ENCODE data around the gene CFAP161.
A peak's percentile ranks its signal among the peaks of the same experiment; 100 is the strongest.

The CFAP161 gene

GRCh38 chr15:81178365-81178764 is 44.3 kb downstream of the CFAP161 start:
- DNase-seq (ENCODE audit: low read depth), result no peak

DNA sequence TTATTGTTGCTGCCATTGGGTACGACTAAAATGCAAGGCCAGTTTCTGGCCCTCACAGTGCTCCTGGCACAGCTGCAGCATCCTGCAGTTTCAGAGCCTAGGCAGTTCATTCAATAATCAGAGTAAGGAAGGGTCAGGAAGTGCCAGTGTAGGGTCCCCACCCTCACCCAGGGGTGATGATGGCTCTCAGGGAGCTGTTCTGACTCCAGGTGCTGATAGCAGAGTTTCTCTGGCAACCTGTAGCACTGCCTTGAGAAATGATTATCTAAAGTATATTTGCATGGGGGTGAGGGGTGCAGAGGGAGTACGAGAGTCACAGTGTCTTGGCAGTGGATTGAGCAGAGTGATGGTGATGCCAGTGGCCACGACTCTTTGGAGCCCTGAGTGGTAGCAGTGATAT is 47.1 kb downstream of the CFAP161 start:
- no peak for TF ChIP-seq CTCF (IDR thresholded peaks at IDR 0.05; ENCODE audit: low read length, missing control alignments)
- H3K4me3 ChIP-seq (replicated peaks; ENCODE audit: low read depth, low read length), result no peak overlapping the region
- DNase-seq (ENCODE audit: low read depth), result no peak

More at GRCh38 chr15:81178365-81178764, 44.3 kb downstream of the CFAP161 start:
- H3K4me3 ChIP-seq (replicated peaks; ENCODE audit: low read depth, low read length), result no peak overlapping the region
- no peak for TF ChIP-seq CTCF (IDR thresholded peaks at IDR 0.05; ENCODE audit: low read length, missing control alignments)

- no peak overlapping the region for H3K4me3 ChIP-seq (replicated peaks; ENCODE audit: low read depth, low read length)
- DNase-seq (ENCODE audit: low read depth), result no peak
- TF ChIP-seq CTCF (IDR thresholded peaks at IDR 0.05; ENCODE audit: low read length, missing control alignments), result no peak
Measured at GRCh38 chr15:81182031-81182755, 48.1 kb downstream of the CFAP161 start.

GRCh38 chr15:81182756-81183438 is 48.8 kb downstream of the CFAP161 start:
- no peak for DNase-seq (ENCODE audit: low read depth)
- no peak overlapping the region for H3K4me3 ChIP-seq (replicated peaks; ENCODE audit: low read depth, low read length)
- peak; percentile 20 for TF ChIP-seq CTCF (IDR thresholded peaks at IDR 0.05; ENCODE audit: low read length, missing control alignments)

- TF ChIP-seq CTCF (IDR thresholded peaks at IDR 0.05; ENCODE audit: low read length, missing control alignments), result no peak
- no peak for DNase-seq (ENCODE audit: low read depth)
- no peak overlapping the region for H3K4me3 ChIP-seq (replicated peaks; ENCODE audit: low read depth, low read length)
Measured at GRCh38 chr15:81183439-81183775, 49.3 kb downstream of the CFAP161 start.

DNA sequence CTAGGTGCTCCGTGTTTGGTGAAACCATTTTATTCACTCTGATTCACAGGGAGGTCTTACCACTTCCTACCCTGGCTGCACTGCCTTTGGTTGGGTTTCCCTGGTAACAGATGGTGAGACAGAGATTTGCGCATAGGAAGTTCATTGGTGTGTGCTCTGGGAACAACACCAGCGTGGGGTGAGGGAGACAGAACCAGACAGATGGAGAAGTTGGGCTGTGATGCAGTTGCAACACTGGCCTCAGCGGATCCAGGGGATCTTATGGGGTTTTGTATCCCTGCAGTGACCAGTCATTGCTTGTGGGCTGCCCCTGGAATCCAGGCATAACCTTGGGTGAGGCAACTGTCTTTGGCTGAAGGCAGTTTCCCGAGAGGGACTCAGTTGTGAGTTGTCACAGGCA is 50.1 kb downstream of the CFAP161 start:
- H3K4me3 ChIP-seq (replicated peaks; ENCODE audit: low read depth, low read length), result no peak overlapping the region
- no peak for TF ChIP-seq CTCF (IDR thresholded peaks at IDR 0.05; ENCODE audit: low read length, missing control alignments)
- no peak for DNase-seq (ENCODE audit: low read depth)
